Stimulated activated CD4-positive, alpha-beta T cell treated with anti-CD3 and anti-CD28 coated beads, Interleukin-1b, Interleukin-23, amount 100 ng/mL, for 4 hours (primary cell): ENCODE results near the gene SH3GLB2.
A peak's percentile ranks its signal among the peaks of the same experiment; 100 is the strongest.
"Not testable (repeated sequence)": the region's sequence is repeated elsewhere in the genome, so short reads cannot be mapped to it uniquely, and the experiment has no call there.

Experiments
- DNase-seq, 2 donors: peaks; one replicate each; pipeline ENCODE4 v3.0.0-alpha.2; 2020; ENCODE audit warnings: low read depth in 2 of 2

The SH3GLB2 gene

GRCh38 chr9:129054163-129054851 lies 26.2 kb upstream of the SH3GLB2 start:
- DNase-seq: no peak

DNA sequence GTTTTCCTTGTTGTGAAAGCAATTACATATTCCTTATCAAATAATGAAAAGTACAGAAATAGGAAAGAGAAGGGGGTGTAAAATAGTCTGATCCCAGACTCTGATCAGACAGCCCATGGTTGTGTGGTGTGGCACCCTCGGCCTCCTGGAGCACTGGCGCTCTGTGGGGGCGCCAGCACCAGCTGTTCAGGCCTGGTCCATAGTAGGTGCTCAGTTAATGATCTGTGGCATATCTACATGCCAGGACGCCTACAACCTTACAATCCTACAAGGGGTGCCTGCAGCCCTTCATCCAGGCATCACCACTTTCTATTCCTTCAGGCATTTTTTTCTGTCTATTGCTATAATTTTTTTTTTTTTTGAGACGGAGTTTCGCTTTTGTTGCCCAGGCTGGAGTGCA lies 24.9 kb upstream of the SH3GLB2 start:
- no peak for DNase-seq

DNA sequence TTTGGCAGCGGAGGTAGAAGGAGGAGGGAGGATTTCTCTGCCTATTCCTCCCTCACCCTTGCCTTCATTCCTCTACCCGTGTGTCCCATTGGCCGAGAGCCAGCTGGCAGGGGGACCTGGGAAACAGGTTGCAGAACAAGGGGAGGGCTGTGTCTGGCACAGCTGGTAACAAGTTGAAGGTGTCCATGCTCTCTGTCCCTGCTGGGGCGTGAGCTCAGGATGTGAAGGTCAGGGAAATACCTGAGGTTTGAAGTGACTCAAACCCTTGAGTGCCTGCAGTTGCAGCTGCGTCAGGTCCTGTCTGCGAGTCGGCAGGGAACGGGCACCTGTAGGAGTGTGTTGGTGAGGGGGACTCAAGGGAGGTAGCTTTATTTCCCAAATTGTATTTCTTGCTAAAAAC lies 24.5 kb upstream of the SH3GLB2 start:
- no peak for DNase-seq

GRCh38 chr9:129042016-129042415 lies 13.9 kb upstream of the SH3GLB2 start:
- no peak for DNase-seq

DNA sequence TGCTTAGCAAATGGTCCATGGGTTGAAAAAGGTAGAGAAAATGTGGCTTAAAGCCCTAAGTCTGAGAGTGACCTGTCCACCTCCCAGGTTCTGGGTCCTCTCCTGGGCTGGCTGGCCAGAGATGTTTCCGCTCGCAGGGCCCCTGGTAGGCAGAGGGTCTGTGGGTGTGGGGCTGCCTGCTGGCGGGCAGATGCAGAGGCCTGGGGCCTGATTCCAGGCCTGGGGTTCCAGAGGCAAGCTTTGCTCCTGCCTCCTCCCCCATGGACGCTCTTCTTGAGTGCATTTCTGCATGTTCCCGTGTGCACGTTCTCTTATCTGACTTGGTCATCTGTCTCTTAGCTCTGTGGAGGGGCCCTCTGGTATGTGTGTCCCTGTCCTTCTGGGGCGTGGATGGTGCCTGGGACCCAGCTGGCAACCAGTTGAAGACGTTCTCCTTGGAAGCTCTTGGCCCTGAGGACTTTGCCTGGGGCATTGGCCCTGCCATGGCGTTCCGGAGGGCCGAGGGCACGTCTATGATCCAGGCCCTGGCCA lies 12.0 kb upstream of the SH3GLB2 start:
- no peak for DNase-seq

GRCh38 chr9:129038109-129038852 lies 10.2 kb upstream of the SH3GLB2 start:
- no peak for DNase-seq

DNA sequence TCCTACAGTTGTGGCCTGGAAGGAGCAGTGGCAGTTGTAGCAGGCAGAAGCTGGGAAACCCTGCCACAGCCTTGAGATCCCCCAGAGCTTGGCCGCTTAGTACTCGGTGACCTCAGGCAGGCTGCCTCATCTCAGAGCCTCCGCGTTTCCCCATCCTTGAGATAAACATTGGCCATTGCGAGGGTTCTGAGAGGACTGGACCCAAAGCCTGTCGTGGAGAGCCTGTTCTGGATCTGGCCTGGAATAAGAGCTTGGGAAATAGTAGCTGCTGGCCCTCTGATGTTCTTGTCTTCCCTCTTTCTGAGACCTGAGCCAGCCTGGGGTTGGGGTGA lies 9.6 kb upstream of the SH3GLB2 start:
- no peak for DNase-seq

DNA sequence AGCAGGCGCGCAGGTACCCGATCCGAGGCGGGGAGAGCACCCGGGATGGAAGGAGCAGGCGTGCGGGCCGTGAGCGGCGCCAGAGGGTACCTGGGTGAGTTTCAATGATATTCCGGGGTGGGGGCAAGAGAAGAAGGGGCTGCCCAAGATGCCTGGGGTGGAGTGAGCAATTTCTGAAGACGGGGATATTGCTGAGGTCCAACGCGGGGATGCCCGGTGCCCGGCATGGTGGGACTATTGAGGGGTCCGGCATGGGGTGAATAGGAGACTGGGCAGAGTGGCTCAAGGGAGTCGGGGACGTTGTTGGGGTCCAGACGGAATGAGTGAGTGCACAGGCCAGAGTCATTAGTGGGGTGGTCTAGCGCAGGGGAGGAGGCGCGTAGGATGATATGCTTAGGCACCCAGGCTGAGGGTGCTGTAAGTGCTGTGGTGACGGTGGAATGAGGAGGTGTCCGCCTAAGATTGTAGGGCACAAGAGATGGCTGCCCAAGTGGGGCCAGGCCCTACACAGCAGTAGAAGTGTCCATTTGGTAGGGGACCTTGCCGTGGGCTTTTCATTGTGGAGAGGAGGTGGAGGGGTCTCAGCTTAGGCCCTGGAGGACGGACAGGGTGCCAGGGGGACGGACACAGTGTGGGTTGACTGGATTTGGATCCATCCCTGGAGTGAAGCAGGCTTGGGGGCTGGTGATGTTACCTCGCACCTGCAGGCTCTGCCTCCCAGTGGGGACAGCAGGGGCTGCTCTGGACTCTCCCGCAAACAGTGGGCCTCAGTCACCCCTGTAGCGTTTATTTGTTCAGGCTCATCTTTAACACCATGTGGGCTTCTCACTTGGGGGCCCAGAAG lies 9.0 kb upstream of the SH3GLB2 start:
- no peak for DNase-seq

GRCh38 chr9:129036241-129036922 lies 8.3 kb upstream of the SH3GLB2 start, which contains the start of gene MIGA2:
MIGA2 (plus strand) TSS chr9:129036626; CDS start chr9:129040595, 3,969 bp downstream.
- DNase-seq: peak; percentile 79 to 86

- not testable (repeated sequence) for DNase-seq
Observed at GRCh38 chr9:129035838-129036237, 7.7 kb upstream of the SH3GLB2 start.

GRCh38 chr9:129033216-129033615 lies 5.1 kb upstream of the SH3GLB2 start:
- no peak for DNase-seq

- DNase-seq: no peak
Observed at GRCh38 chr9:129032541-129033159, 4.5 kb upstream of the SH3GLB2 start.

GRCh38 chr9:129031514-129031913 lies 3.4 kb upstream of the SH3GLB2 start:
- DNase-seq: no peak

- no peak for DNase-seq
Observed at GRCh38 chr9:129030191-129030590, 2.1 kb upstream of the SH3GLB2 start.

DNA sequence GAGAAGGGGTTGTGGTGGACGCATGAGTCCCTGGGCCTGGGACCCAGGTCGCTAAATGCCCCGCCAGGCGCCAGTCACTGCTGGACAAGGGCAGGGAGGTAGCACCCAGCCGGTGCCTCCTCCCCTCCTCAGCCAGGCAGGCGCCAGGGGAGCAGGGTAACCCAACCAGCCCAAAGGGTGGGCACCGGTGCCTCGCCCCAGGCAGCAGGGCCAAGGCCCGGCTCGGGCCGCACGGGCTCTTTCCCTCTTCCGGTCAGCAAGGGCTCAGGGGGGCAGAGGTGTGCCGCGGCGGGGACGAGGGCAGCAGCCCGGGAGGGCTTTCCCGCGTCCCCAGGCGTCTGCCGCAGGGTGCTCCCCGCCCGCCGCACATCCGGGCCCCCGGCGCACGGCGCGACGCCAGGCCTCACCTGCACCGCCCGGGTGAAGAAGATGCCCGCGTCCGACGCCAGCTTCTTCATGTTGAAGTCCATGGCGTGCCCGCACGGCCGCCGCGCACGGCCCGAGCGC lies 393 bp downstream of the SH3GLB2 start:
- DNase-seq: no peak

DNA sequence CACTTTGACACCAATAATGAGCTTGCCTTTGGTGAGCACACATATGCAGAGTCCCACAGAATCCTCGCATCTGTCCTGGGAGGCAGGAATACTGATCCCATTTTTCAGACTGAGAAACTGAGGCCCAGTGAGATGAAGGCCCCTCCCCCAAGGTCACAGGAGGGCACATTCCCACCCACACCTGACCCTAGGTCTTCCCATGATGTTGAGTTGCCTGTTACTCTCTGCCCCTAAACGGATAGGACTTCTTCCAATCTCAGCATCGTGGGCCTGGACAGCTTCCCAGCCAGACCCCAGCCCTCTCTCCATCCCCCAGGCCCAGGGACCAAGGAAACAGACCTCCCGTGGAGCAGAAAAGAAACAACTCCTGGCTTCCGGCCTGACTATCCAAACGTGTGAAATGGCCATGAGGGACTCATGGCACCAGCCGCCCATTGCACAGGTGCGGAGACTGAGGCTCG lies 877 bp downstream of the SH3GLB2 start:
- DNase-seq: no peak

DNA sequence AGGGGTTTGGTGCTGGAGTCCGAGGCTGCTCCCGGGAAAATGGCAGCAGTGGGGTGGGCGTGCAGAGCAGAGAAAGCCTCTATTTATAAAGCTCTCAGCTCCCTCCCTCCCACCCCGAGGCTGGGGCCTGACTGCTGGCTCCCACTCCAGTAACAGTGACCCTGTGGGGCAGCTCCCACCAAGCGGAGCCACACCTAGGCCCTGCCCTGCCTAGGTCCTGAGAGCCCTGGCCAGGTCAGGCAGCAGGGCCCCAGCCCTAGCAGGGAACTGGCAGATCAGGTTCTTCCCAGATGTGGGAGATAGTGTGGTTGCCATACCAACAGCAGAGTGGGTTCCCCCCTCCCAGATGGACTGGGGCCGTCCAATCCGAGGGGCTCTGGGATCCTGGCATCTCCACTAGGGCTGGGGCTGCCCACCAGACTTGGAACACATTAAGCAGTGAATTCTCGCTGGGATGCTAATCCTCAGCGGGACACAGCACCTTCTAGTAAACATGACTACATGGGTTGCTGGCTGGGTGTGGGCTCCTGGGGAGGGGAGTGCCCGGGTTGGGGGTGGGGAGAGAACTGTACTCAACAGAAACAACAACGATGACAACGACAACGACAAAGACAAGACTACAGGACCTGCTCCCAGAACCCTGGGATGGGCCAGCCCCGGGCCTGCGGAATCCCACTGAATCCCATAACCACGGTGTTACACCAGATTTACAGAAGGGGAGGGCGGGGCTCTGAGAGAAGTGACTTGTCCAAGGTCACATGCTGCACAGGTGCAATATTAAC lies 1.5 kb downstream of the SH3GLB2 start:
- no peak for DNase-seq

DNA sequence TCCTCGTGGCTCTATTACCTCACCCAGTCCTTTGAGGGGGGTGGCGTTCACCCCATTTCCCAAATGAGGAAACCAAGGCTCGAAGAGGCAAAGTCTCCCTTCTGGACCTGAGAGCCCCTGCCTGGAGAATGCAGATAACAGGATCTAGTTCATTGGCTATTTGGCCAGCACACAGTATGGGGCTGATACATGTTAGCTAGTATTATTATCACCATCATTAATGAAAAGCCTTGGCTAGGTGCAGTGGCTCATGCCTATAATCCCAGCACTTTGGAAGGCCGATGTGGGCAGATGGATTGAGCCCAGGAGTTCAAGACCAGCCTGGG lies 4.3 kb downstream of the SH3GLB2 start:
- DNase-seq: no peak

GRCh38 chr9:129023036-129023907 lies 4.9 kb downstream of the SH3GLB2 start:
- DNase-seq: no peak
